ENCODE results near the gene KYAT1. TPM values are rescaled to one million over a fixed set of nuclear protein-coding genes. Genes with fewer than 3 reads are reported as not detected.
"Not testable (repeated sequence)": the region's sequence is repeated elsewhere in the genome, so short reads cannot be mapped to it uniquely, and the experiment has no call there.

Gene KYAT1
- total RNA-seq, 2 donors from 2014 or later: 20.1 to 29.6 TPM

DNA sequence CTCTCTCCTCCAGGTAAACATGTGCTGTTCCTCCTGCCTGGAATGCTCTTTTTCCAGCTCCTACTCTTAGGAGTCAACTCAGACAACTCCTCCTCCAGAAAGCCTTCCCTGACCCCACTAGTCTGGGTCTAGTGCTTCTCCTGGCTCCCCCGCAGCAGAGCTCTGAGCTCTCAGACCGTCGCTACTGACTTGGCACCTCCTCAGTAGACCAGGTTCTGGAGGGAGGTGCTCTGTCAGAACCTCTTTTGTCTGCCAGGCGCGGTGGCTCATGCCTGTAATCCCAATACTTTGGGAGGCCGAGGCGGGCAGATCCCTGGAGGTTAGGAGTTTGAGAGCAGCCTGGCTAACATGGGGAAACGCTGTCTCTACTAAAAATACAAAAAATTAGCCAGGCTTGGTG is 3.6 kb upstream of the KYAT1 start:
- Mint-ChIP-seq H3K4me3 (peak overlapping the region; percentile 96), H3K27me3 (no peaks in the 10 kb centered on the region), H3K36me3 (ENCODE audit: low read depth) (peaks cover 70% of the 10 kb centered on the region), H3K9me3 (no peaks in the 10 kb centered on the region), H3K4me1 (peaks cover 18% of the 10 kb centered on the region), H3K27ac (peak overlapping the region; percentile 31)
- ATAC-seq (replicated peaks): no peak

DNA sequence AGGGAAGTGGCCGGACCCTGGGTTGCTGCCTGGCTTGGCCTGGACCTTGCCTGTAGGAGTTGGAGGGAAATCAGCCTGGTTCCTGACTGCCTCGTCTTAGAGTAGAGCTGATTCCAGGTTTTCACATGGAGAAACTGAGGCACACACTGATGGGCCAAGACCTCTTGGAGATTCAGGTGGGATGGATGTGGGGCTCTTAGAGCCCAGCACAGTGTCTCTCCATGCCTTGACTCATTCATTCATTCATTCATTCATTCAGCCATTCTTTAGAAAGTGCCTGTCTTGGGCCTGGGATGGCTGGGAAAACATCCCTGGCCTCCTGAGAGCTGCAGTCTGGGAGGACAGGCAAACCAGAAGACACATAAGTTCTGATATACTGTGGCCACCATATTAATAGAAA is 2.4 kb upstream of the KYAT1 start:
- Mint-ChIP-seq H3K36me3 (ENCODE audit: low read depth) (peaks cover 65% of the 10 kb centered on the region), H3K27ac (peak overlapping the region; percentile 31), H3K9me3 (no peaks in the 10 kb centered on the region), H3K27me3 (no peaks in the 10 kb centered on the region), H3K4me1 (peaks cover 18% of the 10 kb centered on the region), H3K4me3 (peak overlapping the region; percentile 96)
- ATAC-seq (replicated peaks): no peak

DNA sequence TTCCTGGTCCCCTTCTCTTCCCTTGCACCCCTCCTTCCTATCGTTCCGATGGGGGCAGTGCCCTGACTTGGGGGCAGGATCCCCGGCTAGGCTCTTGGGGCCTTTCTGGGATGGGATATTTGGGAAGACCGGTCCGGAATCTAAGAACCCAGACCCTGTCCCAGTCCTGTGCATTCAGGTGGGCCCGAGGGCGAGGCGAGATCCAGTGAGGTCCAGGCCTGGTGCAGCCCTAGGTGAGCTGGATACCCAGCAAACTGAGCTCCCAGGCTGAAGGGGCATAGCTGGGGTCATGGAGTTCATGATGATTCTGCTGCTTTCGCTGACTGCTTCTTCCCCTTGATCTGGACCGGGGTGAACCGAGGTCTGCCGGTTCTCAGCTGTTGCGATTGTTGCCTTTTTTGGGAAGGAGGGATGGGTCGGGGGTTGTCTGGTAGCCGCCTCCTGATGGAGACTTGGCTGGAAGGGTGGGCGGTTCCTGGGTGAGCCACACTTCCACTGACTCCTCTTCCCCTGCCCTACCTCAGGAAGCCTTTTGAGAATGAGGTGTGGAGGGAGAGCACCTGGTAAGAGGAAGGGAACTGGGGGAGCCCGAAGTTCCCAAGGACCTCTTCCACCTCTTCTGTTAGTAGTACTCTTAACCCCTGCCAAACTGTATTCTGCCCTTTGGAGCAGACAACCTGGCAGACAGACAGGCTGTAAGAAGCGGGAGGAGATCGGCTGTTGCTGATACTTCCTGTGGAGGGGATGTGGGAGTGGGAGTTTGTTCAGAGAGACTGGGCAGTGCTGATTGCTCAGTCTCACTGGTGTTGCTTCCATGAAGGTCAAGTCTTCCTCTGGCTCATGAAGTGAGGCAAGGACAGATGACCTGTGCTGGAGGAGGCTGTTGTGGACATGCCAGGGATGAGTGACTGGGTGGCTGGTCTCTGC is 1.2 kb upstream of the KYAT1 start:
- H3K4me3 Mint-ChIP-seq: peak overlapping the region; percentile 96
- peak; percentile 24 for ATAC-seq (replicated peaks)
- peaks cover 18% of the 10 kb centered on the region for H3K4me1 Mint-ChIP-seq
- H3K27me3 Mint-ChIP-seq: no peaks in the 10 kb centered on the region
- H3K9me3 Mint-ChIP-seq: no peaks in the 10 kb centered on the region
- peak overlapping the region; percentile 91 for H3K27ac Mint-ChIP-seq
- peaks cover 53% of the 10 kb centered on the region for H3K36me3 Mint-ChIP-seq (ENCODE audit: low read depth)

DNA sequence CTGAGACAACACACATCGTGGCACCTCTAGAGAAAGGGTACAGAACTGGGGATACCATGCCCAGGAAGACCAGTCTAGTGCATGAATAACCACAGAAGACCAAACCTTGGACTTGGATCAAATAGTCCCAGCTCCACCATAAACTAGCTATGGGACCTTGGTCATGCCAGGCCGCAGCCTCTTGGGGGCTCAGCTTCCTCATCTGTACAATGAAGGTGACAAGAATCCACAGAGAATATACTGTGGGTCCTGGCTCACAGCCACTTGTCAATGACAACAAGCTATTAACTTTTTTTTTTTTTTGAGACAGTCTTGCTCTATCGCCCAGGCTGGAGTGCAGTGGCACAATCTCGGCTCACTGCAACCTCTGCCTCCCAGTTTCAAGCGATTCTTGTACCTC is 3.9 kb downstream of the KYAT1 start:
- H3K4me3 Mint-ChIP-seq: no peak overlapping the region
- H3K27ac Mint-ChIP-seq: no peak overlapping the region
- H3K4me1 Mint-ChIP-seq: peaks cover 8% of the 10 kb centered on the region

DNA sequence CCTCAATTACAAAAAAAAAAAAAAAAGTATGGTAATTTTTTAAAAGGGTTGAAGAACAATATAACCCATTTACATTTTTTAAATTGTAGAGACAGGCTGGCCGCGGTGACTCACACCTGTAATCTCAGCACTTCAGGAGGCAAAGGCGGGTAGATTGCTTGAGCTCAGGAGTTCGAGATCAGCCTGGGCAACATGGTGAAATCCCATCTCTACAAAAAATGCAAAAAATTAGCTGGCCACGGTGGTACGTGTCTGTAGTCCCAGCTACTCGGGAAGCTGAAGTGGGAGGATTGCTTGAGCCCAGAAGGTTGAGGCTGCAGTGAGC is 10.8 kb downstream of the KYAT1 start:
- peaks cover 25% of the 10 kb centered on the region for H3K36me3 Mint-ChIP-seq (ENCODE audit: low read depth)
- not testable (repeated sequence) for ATAC-seq (replicated peaks); H3K27me3 Mint-ChIP-seq; H3K4me3 Mint-ChIP-seq; H3K27ac Mint-ChIP-seq; H3K9me3 Mint-ChIP-seq; H3K4me1 Mint-ChIP-seq

More for the DNA sequence above, 3.9 kb downstream of the KYAT1 start:
- Mint-ChIP-seq H3K36me3 (ENCODE audit: low read depth) (peaks cover 13% of the 10 kb centered on the region), H3K27me3 (no peaks in the 10 kb centered on the region), H3K9me3 (no peaks in the 10 kb centered on the region)
- ATAC-seq (replicated peaks): no peak

DNA sequence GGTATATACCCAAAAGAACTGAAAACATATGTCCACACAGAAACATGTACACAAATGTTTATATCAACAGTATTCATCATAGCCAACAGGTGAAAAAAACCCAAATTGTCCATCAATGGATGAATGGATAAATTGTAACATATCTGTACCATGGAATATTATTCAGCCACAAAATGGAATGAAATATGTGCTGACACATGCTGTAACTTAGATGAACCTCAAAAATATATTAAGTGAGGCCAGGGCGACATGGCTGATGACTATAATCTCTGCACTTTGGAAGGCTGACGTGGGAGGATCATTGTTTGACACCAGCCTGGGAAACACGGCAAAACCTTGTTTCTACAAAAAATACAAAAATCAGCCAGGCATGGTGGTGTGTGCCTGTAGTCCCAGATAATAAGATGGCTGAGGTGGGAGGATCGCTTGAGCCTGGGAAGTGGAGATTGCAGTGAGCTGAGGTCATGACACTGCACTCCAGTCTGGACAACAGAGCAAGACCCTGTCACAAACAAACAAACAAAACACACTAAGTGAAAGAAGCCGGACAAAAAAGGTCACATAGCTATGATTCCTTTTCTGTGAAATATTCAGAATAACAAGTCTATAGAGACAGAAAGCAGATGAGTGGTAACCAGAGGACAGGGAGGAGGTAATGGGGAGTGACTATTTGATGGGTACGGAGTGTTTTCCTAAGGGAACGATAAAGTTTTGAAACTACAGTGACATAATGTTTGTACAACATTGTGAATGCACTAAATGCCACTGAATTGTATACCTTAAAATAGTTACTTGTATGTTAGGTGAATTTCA is 11.4 kb downstream of the KYAT1 start:
- no peaks in the 10 kb centered on the region for H3K4me1 Mint-ChIP-seq
- H3K4me3 Mint-ChIP-seq: no peak overlapping the region
- ATAC-seq (replicated peaks): no peak
- no peaks in the 10 kb centered on the region for H3K9me3 Mint-ChIP-seq
- peaks cover 25% of the 10 kb centered on the region for H3K36me3 Mint-ChIP-seq (ENCODE audit: low read depth)
- H3K27me3 Mint-ChIP-seq: no peaks in the 10 kb centered on the region
- no peak overlapping the region for H3K27ac Mint-ChIP-seq

DNA sequence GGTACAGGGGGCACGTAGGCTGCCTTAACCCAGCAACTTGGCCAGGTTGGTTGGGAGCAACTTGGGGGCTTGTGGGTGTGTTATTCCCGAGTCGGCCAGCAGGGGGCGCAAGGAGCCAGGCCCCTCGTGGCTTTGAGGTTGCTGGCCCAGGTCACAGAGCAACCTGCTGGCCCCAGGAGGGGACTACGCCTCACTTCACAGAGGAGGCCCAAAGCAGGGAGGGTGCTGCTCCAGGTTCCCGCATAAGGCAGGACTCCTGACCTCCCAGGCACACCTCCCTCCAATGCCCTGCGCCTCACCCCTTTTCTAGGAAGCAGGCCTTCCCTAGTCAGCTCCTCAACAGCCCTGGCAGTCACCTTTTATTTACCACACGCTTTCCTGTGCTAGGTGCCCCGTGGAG is 18.1 kb downstream of the KYAT1 start:
- H3K4me1 Mint-ChIP-seq: no peaks in the 10 kb centered on the region
- ATAC-seq (replicated peaks): peak; percentile 94

DNA sequence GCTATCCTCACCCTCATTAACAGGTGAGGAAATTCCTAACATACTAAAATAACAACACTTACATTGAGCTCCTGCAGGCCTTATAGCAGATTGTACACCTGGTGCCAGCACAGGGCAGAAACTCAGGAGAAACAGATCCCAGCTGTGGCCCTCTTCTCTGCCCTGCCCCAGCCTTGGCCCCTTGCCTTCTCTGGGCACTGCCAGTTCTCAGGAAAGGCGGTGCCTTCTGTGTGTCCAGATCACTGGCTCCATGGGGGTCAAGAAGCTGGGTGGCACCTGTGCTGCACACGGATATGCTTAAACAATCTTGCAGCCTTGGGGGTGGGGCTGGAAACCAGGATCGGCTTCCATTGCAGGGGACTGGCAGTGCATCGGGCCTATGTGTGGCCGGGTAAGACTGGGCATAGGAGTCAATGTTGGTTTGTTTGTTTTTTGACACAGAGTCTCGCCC is 19.3 kb downstream of the KYAT1 start:
- no peaks in the 10 kb centered on the region for H3K9me3 Mint-ChIP-seq
- ATAC-seq (replicated peaks): no peak
- H3K27me3 Mint-ChIP-seq: no peaks in the 10 kb centered on the region
- no peak overlapping the region for H3K4me3 Mint-ChIP-seq
- H3K36me3 Mint-ChIP-seq (ENCODE audit: low read depth): no peaks in the 10 kb centered on the region
- H3K27ac Mint-ChIP-seq: peak overlapping the region; percentile 50
- H3K4me1 Mint-ChIP-seq: no peaks in the 10 kb centered on the region

More for the DNA sequence above, 18.1 kb downstream of the KYAT1 start:
- Mint-ChIP-seq H3K27ac (peak overlapping the region; percentile 20), H3K4me3 (no peak overlapping the region), H3K9me3 (no peaks in the 10 kb centered on the region), H3K27me3 (no peaks in the 10 kb centered on the region), H3K36me3 (ENCODE audit: low read depth) (no peaks in the 10 kb centered on the region)

DNA sequence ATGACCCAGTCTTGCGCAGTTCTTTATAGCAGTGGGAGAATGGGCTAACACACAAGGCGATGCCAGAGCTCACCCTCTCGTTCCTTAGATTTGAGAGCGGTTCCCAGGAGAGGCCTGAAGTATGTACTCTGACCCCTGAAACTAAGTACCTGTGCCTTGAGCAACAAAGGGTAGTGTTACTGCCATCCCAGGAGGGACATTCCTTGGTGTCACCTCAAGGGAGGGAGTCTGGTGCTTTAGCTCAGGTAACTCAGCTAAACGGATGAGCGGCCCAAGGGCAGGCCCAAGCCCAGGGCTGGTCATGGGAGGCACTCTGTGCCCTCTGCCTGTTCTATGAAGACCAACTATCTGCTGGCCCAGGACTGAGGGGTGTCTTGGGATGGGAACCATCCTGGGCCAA is 20.2 kb downstream of the KYAT1 start:
- H3K27me3 Mint-ChIP-seq: no peaks in the 10 kb centered on the region
- no peak overlapping the region for H3K4me3 Mint-ChIP-seq
- H3K36me3 Mint-ChIP-seq (ENCODE audit: low read depth): no peaks in the 10 kb centered on the region
- ATAC-seq (replicated peaks): no peak
- no peak overlapping the region for H3K27ac Mint-ChIP-seq
- no peaks in the 10 kb centered on the region for H3K9me3 Mint-ChIP-seq
- no peaks in the 10 kb centered on the region for H3K4me1 Mint-ChIP-seq

DNA sequence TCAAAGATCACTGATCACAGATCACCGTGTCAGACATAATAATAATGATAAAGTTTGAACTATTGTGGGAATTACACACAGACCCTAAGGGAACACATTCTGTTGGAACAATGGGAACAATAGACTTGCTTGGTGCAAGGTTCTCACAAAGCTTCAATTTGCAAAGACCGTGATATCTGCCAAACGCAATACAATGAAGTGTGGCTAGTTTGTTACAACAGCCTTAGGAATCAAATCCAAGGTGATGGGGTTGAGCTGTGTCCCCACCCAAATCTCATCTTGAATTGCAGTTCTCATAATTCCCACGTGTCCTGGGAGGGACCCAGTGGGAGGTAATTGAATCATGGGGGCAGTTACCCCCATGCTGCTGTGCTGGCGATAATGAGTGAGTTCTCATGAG is 20.8 kb downstream of the KYAT1 start:
- ATAC-seq (replicated peaks): no peak
- Mint-ChIP-seq H3K27me3 (no peaks in the 10 kb centered on the region), H3K27ac (no peak overlapping the region), H3K9me3 (no peaks in the 10 kb centered on the region), H3K4me1 (no peaks in the 10 kb centered on the region), H3K36me3 (ENCODE audit: low read depth) (no peaks in the 10 kb centered on the region), H3K4me3 (no peak overlapping the region)

DNA sequence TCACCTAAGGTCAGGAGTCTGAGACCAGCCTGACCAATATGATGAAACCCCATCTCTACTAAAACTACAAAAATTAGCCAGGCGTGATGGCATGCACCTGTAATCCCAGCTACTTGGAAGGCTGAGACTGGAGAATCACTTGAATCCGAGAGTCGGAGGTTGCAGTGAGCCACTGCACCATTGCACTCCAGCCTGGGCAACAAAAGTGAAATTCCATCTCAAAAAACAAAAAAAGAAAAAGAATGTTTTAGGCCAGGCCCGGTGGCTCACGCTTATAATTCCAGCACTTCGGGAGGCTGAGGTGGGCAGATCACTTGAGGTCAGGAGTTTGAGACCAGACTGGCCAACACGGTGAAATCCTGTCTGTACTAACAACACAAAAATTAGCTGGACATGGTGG is 23.3 kb downstream of the KYAT1 start:
- not testable (repeated sequence) for H3K4me3 Mint-ChIP-seq; H3K9me3 Mint-ChIP-seq; H3K4me1 Mint-ChIP-seq; H3K27me3 Mint-ChIP-seq; H3K36me3 Mint-ChIP-seq (ENCODE audit: low read depth); H3K27ac Mint-ChIP-seq; ATAC-seq (replicated peaks)

DNA sequence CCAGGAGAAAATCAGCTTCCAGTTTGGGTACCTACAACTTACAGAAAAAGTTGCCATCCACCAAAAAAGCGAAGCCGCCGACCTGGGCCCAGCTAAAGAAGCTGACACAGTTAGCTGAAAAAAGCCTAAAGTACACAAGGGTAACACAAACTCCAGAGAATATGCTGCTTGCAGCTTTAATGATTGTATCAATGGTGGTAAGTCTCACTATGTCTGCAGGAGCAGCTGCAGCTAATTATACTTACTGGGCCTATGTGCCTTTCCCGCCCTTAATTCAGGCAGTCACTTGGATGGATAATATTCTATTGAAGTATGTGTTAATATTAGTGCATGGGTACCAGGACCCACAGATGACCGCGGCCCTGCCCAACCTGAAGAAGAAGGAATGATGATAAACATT is 27.3 kb downstream of the KYAT1 start:
- not testable (repeated sequence) for ATAC-seq (replicated peaks); H3K9me3 Mint-ChIP-seq; H3K27ac Mint-ChIP-seq; H3K27me3 Mint-ChIP-seq; H3K4me3 Mint-ChIP-seq; H3K4me1 Mint-ChIP-seq
- H3K36me3 Mint-ChIP-seq (ENCODE audit: low read depth): peaks cover 11% of the 10 kb centered on the region

DNA sequence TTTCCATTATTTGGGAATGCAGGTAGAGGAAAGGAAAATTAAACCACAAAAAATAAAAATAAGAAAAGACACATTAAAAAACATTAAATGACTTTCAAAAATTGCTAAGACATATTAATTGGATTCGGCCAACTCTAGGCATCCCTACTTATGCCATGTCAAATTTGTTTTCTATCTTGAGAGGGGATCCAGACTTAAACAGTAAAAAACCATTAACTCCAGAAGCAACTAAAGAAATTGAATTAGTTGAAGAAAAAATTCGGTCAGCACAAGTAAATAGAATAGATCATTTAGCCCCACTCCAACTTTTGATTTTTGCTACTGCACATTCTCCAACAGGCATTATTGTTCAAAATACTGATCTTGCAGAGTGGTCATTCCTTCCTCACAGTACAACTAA is 29.1 kb downstream of the KYAT1 start:
- not testable (repeated sequence) for H3K4me1 Mint-ChIP-seq; ATAC-seq (replicated peaks); H3K27ac Mint-ChIP-seq; H3K4me3 Mint-ChIP-seq; H3K9me3 Mint-ChIP-seq; H3K27me3 Mint-ChIP-seq
- peaks cover 11% of the 10 kb centered on the region for H3K36me3 Mint-ChIP-seq (ENCODE audit: low read depth)

DNA sequence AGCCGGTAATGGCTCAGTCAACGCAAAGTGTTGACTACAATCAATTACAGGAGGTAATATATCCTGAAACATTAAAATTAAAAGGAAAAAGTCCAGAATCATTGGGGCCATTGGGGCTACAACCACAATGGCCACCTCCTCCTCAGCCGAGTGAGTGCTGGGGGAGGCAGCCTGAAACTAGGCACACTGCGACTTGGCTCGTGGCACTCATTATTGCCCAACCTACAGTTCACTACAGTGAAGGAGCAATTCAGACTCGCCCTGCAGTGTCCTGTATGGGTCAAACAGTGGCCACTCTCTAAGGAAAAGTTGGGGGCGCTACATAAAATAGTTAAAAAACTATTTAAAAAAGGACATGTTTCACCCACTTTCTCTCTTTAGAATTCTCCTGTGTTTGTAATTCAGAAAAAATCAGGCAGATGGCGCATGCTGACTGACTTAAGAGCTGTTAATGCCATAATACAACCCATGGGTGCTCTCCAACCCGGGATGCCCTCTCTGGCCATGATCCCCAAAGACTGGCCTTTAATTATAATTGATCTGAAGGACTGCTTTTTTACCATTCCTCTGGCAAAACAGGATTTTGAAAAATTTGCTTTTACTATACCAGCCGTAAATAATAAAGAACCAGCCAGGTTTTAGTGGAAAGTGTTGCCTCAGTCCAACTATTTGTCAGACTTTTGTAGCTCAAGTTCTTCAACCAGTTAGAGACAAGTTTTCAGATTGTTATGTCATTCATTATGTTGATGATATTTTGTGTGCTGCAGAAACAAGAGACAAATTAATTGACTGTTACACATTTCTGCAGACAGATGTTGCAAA is 29.8 kb downstream of the KYAT1 start:
- H3K36me3 Mint-ChIP-seq (ENCODE audit: low read depth): peaks cover 11% of the 10 kb centered on the region
- H3K9me3 Mint-ChIP-seq; H3K27ac Mint-ChIP-seq; ATAC-seq (replicated peaks); H3K4me1 Mint-ChIP-seq; H3K27me3 Mint-ChIP-seq; H3K4me3 Mint-ChIP-seq: not testable (repeated sequence)
